K562 (cell line): ENCODE data around the gene SLC20A1. TPM values are rescaled to one million over a fixed set of nuclear protein-coding genes. Genes with fewer than 3 reads are reported as not detected.

Experiments
- ATAC-seq: fragments of 200-7000 bp; cut with Tn5 transposase; 3 replicates; pipeline ENCODE4 v1.9.1; 2020; ENCODE audit warnings: moderate library complexity
- BruUV-seq: library from RNA; stranded (reverse); fragments of 400-500 nt; replicated peaks from 2 replicates; lab custom pipeline; 2021; lab: Mats Ljungman, UMichigan
- CTCF ChIA-PET: fragments of 300-600 bp; formaldehyde crosslinking; extraction: SDS; loops from one replicate; lab custom pipeline; 2021; ENCODE audit warnings: low intra/inter-chr PET ratio; lab: Yijun Ruan, JAX
- POLR2A ChIA-PET: fragments of 300-600, 350-650 bp; sonication (Branson Sonifier 250); formaldehyde crosslinking; extraction: SDS; loops from one replicate; lab custom pipeline; 2021; ENCODE audit warnings: antibody characterized with exemption, inconsistent platforms; lab: Yijun Ruan, JAX
- DNase-seq, 4 experiments: peaks; one replicate each; pipeline versions ENCODE4 v3.0.0 to v3.0.0-alpha.2; 2011 to 2018; ENCODE audit warnings: low spot score in 3 of 4, mixed read lengths in 3 of 4; ENCODE audit errors: extremely low read depth in 1 of 4
- FAIRE-seq: peaks from 2 replicates; lab custom pipeline; 2011; peaks lifted over from hg19 to GRCh38; lab: Jason Lieb, UNC
- H2AFZ ChIP-seq: 2 replicates; pipeline ENCODE4 v1.6.0; 2011; ENCODE audit warnings: low read depth, low read length, control low read depth, inconsistent platforms
- H3K27ac ChIP-seq: fragments of 200-600 bp; 3 replicates; pipeline ENCODE4 v1.8.0; 2011; ENCODE audit warnings: low read depth, mild to moderate bottlenecking, control low read depth, inconsistent platforms, low read length, moderate library complexity, mixed read lengths; ENCODE audit errors: extremely low read depth
- H3K27me3 ChIP-seq, 2 experiments: fragments of 300-600 bp in 1 of 2; 2 replicates in 1 of 2; 3 replicates in 1 of 2; pipeline versions ENCODE4 v1.6.0 to v1.8.0; 2011; ENCODE audit warnings: inconsistent platforms in 2 of 2, low read length in 2 of 2, mild to moderate bottlenecking in 1 of 2, mixed read lengths in 1 of 2, moderate library complexity in 1 of 2; ENCODE audit not compliant: control insufficient read depth in 2 of 2, insufficient read depth in 2 of 2
- H3K36me3 ChIP-seq: fragments of 300-600 bp; 3 replicates; pipeline ENCODE4 v1.8.0; 2011; ENCODE audit warnings: mild to moderate bottlenecking, low read length, inconsistent platforms; ENCODE audit not compliant: control insufficient read depth, insufficient read depth
- H3K4me1 ChIP-seq, 2 experiments: fragments of 200-600 bp in 1 of 2; replicated peaks in 1 of 2; 2 replicates in 1 of 2; 3 replicates in 1 of 2; pipeline versions ENCODE4 v1.5.1 to v1.8.0; 2011; ENCODE audit warnings: inconsistent platforms in 2 of 2, low read length in 2 of 2, mild to moderate bottlenecking in 1 of 2, mixed read lengths in 1 of 2, moderate library complexity in 1 of 2; ENCODE audit not compliant: control insufficient read depth in 2 of 2, insufficient read depth in 2 of 2
- H3K4me2 ChIP-seq: 2 replicates; pipeline ENCODE4 v1.6.1; 2011; ENCODE audit warnings: low read length, control low read depth, inconsistent platforms, mixed read lengths; ENCODE audit not compliant: insufficient read depth
- H3K4me3 ChIP-seq: fragments of 200-600 bp; sonication (generic), shearing (Covaris generic); 2 replicates; pipeline ENCODE4 v1.5.1; 2016; ENCODE audit warnings: control low read depth, inconsistent platforms
- H3K79me2 ChIP-seq: fragments of 200-600 bp; 3 replicates; pipeline ENCODE4 v1.8.0; 2011; ENCODE audit warnings: low read length, inconsistent platforms; ENCODE audit not compliant: control insufficient read depth, insufficient read depth
- H3K9ac ChIP-seq, 2 experiments: 2 replicates each; pipeline versions ENCODE4 v1.6.0 to v1.6.1; 2011; ENCODE audit warnings: low read depth in 2 of 2, low read length in 2 of 2, control low read depth in 1 of 2, inconsistent platforms in 1 of 2, mild to moderate bottlenecking in 1 of 2, mixed read lengths in 1 of 2; ENCODE audit not compliant: insufficient read depth in 1 of 2
- H3K9me1 ChIP-seq: one replicate; pipeline ENCODE4 v1.6.0; 2011; ENCODE audit warnings: inconsistent platforms, mild to moderate bottlenecking, low read length, moderate library complexity; ENCODE audit not compliant: control insufficient read depth, insufficient read depth
- H3K9me3 ChIP-seq: replicated peaks from 2 replicates; pipeline ENCODE4 v1.5.1; 2011; ENCODE audit warnings: low read depth, low read length, inconsistent platforms; ENCODE audit not compliant: control insufficient read depth, insufficient read depth
- H4K20me1 ChIP-seq: replicated peaks from 2 replicates; pipeline ENCODE4 v1.6.1; 2011; ENCODE audit warnings: low read length, inconsistent platforms, mixed read lengths; ENCODE audit not compliant: control insufficient read depth, insufficient read depth
- CTCF ChIP-seq, 3 experiments: IDR thresholded peaks in 2 of 3; conservative IDR thresholded peaks in 1 of 3; 2 replicates each; pipeline ENCODE4 v1.5.1; 2011 to 2012; ENCODE audit warnings: low read length in 3 of 3, mild to moderate bottlenecking in 3 of 3, control low read depth in 2 of 3, improper control_type of control experiment in 1 of 3, inconsistent platforms in 1 of 3, low read depth in 1 of 3, mixed read lengths in 1 of 3, moderate library complexity in 1 of 3; ENCODE audit not compliant: insufficient read depth in 2 of 3
- FOS ChIP-seq: IDR thresholded peaks from 3 replicates; pipeline ENCODE4 v1.6.1; 2011; ENCODE audit not compliant: insufficient read length; ENCODE audit errors: extremely low read depth
- FOXJ3 ChIP-seq: sonication (generic); formaldehyde crosslinking; IDR thresholded peaks from 2 replicates; pipeline ENCODE4 v1.4.0; 2020; ENCODE audit warnings: mild to moderate bottlenecking, missing genetic modification reagents
- HBP1 ChIP-seq: fragments of 450-650 bp; formaldehyde crosslinking; IDR thresholded peaks from 2 replicates; pipeline ENCODE4 v1.4.0; 2022; ENCODE audit warnings: missing genetic modification characterization
- HNRNPUL1 ChIP-seq: fragments of 200-400 bp; formaldehyde crosslinking; IDR thresholded peaks from 2 replicates; pipeline ENCODE4 v1.6.1; 2017; ENCODE audit warnings: low read length
- MCM5 ChIP-seq: fragments of 450-650 bp; IDR thresholded peaks from 2 replicates; pipeline ENCODE4 v1.6.1; 2016; ENCODE audit warnings: low read depth
- MITF ChIP-seq: IDR thresholded peaks from 2 replicates; pipeline ENCODE4 v1.6.1; 2014; ENCODE audit warnings: antibody characterized with exemption
- SIN3A ChIP-seq, 2 experiments: fragments of 150-350 bp in 1 of 2; IDR thresholded peaks; 2 replicates each; pipeline ENCODE4 v1.6.1; 2011 to 2016; ENCODE audit warnings: borderline replicate concordance in 2 of 2, low read depth in 2 of 2, low read length in 2 of 2, mild to moderate bottlenecking in 2 of 2, moderate library complexity in 2 of 2; ENCODE audit not compliant: control insufficient read depth in 1 of 2
- ZSCAN32 ChIP-seq: fragments of 450-650 bp; formaldehyde crosslinking; IDR thresholded peaks from 2 replicates; pipeline ENCODE4 v1.4.0; 2020; ENCODE audit warnings: mild to moderate bottlenecking, moderate library complexity
- whole genome bisulfite sequencing: fragments of 100-300 bp; shearing (Covaris generic); methylation state at CpG from one replicate; pipeline ENCODE4 v1.1.6; 2016; ENCODE audit warnings: low coverage, mixed read lengths; ENCODE audit not compliant: insufficient coverage; ENCODE audit errors: missing lambda C conversion rate; 5-methylcytosine and 5-hydroxymethylcytosine counted together
- in situ Hi-C: fragments of 300-500 bp; cut with MboI; formaldehyde crosslinking; loops from 4 replicates; pipeline ENCODE4 v1.15.0; 2018; ENCODE audit warnings: inconsistent platforms, mixed read lengths
- intact Hi-C: fragments of 100-400 bp; cut with micrococcal nuclease; formaldehyde crosslinking; loops from 2 replicates; pipeline ENCODE4 v1.14.2; 2022
- polyA plus RNA-seq, 8 experiments: library from polyadenylated mRNA; depleted of rRNA in 4 of 8; stranded (reverse) in 5 of 8; unstranded in 3 of 8; fragments of >200 nt; fragmentation: Nextera tagmentation in 2 of 8; fragmentation: Illumina TruSeq in 1 of 8; extraction: Ambion mirVana in 2 of 8; extraction: Trizol in 1 of 8; gene quantifications; 2 replicates each; pipeline versions ENCODE4 v1.2.1 to v1.2.3, GENCODE V29; 2011 to 2014; ENCODE audit warnings: inconsistent platforms in 1 of 8, missing spikeins in 1 of 8
- total RNA-seq, 7 experiments: library from RNA; depleted of rRNA in 6 of 7; stranded (reverse); fragments of >200 nt in 6 of 7; fragmentation: Illumina TruSeq in 2 of 7; extraction: Trizol in 2 of 7; gene quantifications; 2 replicates each; pipeline versions ENCODE4 v1.2.1 to v1.2.3, GENCODE V29; 2011 to 2021; ENCODE audit warnings: low replicate concordance in 1 of 7
- TF ChIP-seq, protein P1 (sequence below): fragments of 250-450 bp; sonication (Bioruptor Pico); IDR thresholded peaks from 2 replicates; pipeline ENCODE4 v1.8.0; 2021; ENCODE audit warnings: moderate library complexity, mild to moderate bottlenecking, inconsistent platforms
- TF ChIP-seq, protein P2 (sequence below): fragments of 450-650 bp; IDR thresholded peaks from 2 replicates; pipeline ENCODE4 v1.6.1; 2016; ENCODE audit warnings: borderline replicate concordance

Gene SLC20A1
- total and polyA plus RNA-seq, 9 of the 15 experiments (the other 6 are each of a cell fraction or from before 2014, with no cell fraction given): 53.8 to 150 (median 74.7) TPM

- TF ChIP-seq MITF (no peak), ZSCAN32 (CRISPR knock-in tag) (no peak), FOXJ3 (CRISPR knock-in tag) (no peak)
- TF ChIP-seq, protein P1, sequence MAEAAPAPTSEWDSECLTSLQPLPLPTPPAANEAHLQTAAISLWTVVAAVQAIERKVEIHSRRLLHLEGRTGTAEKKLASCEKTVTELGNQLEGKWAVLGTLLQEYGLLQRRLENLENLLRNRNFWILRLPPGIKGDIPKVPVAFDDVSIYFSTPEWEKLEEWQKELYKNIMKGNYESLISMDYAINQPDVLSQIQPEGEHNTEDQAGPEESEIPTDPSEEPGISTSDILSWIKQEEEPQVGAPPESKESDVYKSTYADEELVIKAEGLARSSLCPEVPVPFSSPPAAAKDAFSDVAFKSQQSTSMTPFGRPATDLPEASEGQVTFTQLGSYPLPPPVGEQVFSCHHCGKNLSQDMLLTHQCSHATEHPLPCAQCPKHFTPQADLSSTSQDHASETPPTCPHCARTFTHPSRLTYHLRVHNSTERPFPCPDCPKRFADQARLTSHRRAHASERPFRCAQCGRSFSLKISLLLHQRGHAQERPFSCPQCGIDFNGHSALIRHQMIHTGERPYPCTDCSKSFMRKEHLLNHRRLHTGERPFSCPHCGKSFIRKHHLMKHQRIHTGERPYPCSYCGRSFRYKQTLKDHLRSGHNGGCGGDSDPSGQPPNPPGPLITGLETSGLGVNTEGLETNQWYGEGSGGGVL (CRISPR knock-in tag): no peak
- TF ChIP-seq, all 486 proteins: peak for 0
These were observed 5.8 kb upstream of the SLC20A1 start (continued) for GRCh38 chr2:112639936-112640335.

- 75% methylated on average over 2 of the region's 2 CpGs for WGBS
- intact Hi-C loops: no loop called here
- FAIRE-seq: no peak
- no peak for TF ChIP-seq FOS
- TF ChIP-seq CTCF (IDR thresholded peaks at IDR 0.05 in 2 of 3, conservative IDR thresholded peaks at IDR 0.05 in 1 of 3; ENCODE audit: insufficient read depth in 2 of 3, low read depth in 1 of 3, low read length in 3 of 3): no peak
- TF ChIP-seq, protein P2, sequence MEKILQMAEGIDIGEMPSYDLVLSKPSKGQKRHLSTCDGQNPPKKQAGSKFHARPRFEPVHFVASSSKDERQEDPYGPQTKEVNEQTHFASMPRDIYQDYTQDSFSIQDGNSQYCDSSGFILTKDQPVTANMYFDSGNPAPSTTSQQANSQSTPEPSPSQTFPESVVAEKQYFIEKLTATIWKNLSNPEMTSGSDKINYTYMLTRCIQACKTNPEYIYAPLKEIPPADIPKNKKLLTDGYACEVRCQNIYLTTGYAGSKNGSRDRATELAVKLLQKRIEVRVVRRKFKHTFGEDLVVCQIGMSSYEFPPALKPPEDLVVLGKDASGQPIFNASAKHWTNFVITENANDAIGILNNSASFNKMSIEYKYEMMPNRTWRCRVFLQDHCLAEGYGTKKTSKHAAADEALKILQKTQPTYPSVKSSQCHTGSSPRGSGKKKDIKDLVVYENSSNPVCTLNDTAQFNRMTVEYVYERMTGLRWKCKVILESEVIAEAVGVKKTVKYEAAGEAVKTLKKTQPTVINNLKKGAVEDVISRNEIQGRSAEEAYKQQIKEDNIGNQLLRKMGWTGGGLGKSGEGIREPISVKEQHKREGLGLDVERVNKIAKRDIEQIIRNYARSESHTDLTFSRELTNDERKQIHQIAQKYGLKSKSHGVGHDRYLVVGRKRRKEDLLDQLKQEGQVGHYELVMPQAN: no peak
- TF ChIP-seq SIN3A (IDR thresholded peaks at IDR 0.05; ENCODE audit: borderline replicate concordance in 2 of 2, control insufficient read depth in 1 of 2, low read depth in 2 of 2, low read length in 2 of 2): no peak
- no peak for TF ChIP-seq MCM5
- no peak for TF ChIP-seq HNRNPUL1
- peak; percentile 76; the same call in 1 of the 2 replicates for TF ChIP-seq HBP1 (CRISPR knock-in tag)
These were observed 5.3 kb upstream of the SLC20A1 start for GRCh38 chr2:112640467-112640799.

More at GRCh38 chr2:112640467-112640799, 5.3 kb upstream of the SLC20A1 start:
- DNase-seq (no peak), ATAC-seq (no peak)
- Histone ChIP-seq H3K36me3 (no peaks in the 10 kb centered on the region), H3K4me2 (peak overlapping the region; percentile 45; the same call in 1 of the 2 replicates), H3K79me2 (peaks cover 12% of the 10 kb centered on the region; the same call in 2 of the 3 replicates), H4K20me1 (no peaks in the 10 kb centered on the region), H3K27me3 (no peaks in the 10 kb centered on the region), H3K9ac (peak overlapping the region; percentile 17 to 69; a peak in 2 of 4 replicates), H3K27ac (peak overlapping the region; percentile 72), H3K4me1 (peaks cover 18 to 49% of the 10 kb centered on the region in 2 experiments), H2AFZ (peak overlapping the region; percentile 40), H3K9me3 (no peaks in the 10 kb centered on the region), H3K9me1 (no peaks in the 10 kb centered on the region), H3K4me3 (no peak overlapping the region)
- POLR2A ChIA-PET: interaction anchor here (0.6 to 9.6 kb wide), 4 partner anchors 8 to 66 kb away, joined by 3 to 84 read pairs (median 4); no protein-coding TSS in a partner anchor
- BruUV-seq: no TSS peak
- in situ Hi-C loops: no loop called here
- CTCF ChIA-PET: no interaction called here
